Neural crest cell (in vitro differentiated cells): ENCODE results near the gene IL22. TPM values are rescaled to one million over a fixed set of nuclear protein-coding genes. Genes with fewer than 3 reads are reported as not detected.

ENCODE experiments used
- DNase-seq: peaks from one replicate; pipeline ENCODE4 v3.0.0; 2021; ENCODE audit warnings: low read depth, mixed read lengths, low spot score
- H3K27ac Mint-ChIP-seq: one replicate; pipeline ENCODE4 v1.8.0; 2021; ENCODE audit warnings: mild to moderate bottlenecking, mixed read lengths; ENCODE audit not compliant: unreplicated experiment
- H3K27me3 Mint-ChIP-seq: 2 replicates; pipeline ENCODE4 v1.8.0; 2021; ENCODE audit warnings: low read depth, mild to moderate bottlenecking, mixed read lengths
- H3K36me3 Mint-ChIP-seq: 2 replicates; pipeline ENCODE4 v1.8.0; 2021; ENCODE audit warnings: low read depth, mild to moderate bottlenecking, mixed read lengths
- H3K4me1 Mint-ChIP-seq: 2 replicates; pipeline ENCODE4 v1.8.0; 2021; ENCODE audit warnings: mixed read lengths
- H3K4me3 Mint-ChIP-seq: one replicate; pipeline ENCODE4 v1.8.0; 2021; ENCODE audit warnings: mild to moderate bottlenecking, mixed read lengths
- H3K9me3 Mint-ChIP-seq: 2 replicates; pipeline ENCODE4 v1.8.0; 2021; ENCODE audit warnings: mixed read lengths
- CTCF ChIP-seq: fragments of 200-600 bp; sonication (generic); conservative IDR thresholded peaks from 2 replicates; pipeline ENCODE4 v1.5.0; 2021; ENCODE audit warnings: antibody characterized with exemption, mild to moderate bottlenecking
- total RNA-seq: library from RNA; stranded (reverse); gene quantifications from 2 replicates; pipeline ENCODE4 v1.2.1, GENCODE V29; 2021

Gene IL22
- total RNA-seq, 1 donor from 2014 or later: not detected

DNA sequence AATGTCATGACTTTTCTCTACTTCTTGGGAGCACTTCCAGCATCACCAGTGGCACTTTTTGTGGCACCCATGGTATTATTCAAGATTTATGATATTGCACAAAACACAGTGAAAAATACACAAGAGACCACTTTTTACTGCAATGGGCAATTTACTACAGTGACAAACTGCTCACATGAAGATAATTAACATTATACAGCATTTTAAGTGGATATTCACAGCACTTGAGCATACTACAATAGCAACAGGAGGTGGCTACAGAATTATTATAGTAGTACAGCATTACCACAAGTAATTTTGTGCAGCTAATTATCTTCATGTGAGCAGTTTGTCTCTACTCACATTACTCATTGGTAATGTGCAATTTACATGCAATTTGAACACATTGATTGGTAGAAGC lies 46.1 kb downstream of the IL22 start:
- no peak for TF ChIP-seq CTCF
- H3K27ac Mint-ChIP-seq: no peak overlapping the region
- H3K4me1 Mint-ChIP-seq: peaks cover 3% of the 10 kb centered on the region
- no peak overlapping the region for H3K4me3 Mint-ChIP-seq
- no peaks in the 10 kb centered on the region for H3K36me3 Mint-ChIP-seq
- no peaks in the 10 kb centered on the region for H3K27me3 Mint-ChIP-seq
- DNase-seq: no peak
- H3K9me3 Mint-ChIP-seq: peaks cover 3% of the 10 kb centered on the region

GRCh38 chr12:68206446-68206845 lies 47.0 kb downstream of the IL22 start:
- Mint-ChIP-seq H3K27me3 (no peaks in the 10 kb centered on the region), H3K4me3 (no peak overlapping the region), H3K4me1 (peaks cover 3% of the 10 kb centered on the region), H3K9me3 (no peaks in the 10 kb centered on the region), H3K27ac (no peak overlapping the region), H3K36me3 (no peaks in the 10 kb centered on the region)
- no peak for DNase-seq
- no peak for TF ChIP-seq CTCF

DNA sequence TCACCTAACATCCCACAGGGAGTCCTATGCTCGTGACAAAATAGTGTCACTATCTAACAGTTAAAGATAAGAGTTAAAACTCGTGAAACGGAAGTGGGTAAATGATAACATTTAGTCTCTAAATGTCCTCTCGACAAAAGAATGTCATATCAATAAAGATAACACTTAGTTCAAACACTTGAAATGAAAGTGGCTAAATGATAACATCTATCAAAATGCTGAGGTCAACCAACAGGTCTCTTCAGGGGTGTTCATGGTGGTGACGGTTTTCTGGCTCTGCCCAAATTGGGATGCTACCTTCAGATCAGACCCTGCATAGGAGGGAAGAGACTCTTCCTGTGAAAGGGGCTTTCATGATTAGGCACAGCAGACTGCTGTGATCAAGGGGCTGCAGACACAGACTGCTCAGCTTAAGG lies 49.9 kb downstream of the IL22 start:
- DNase-seq: no peak
- Mint-ChIP-seq H3K27ac (no peak overlapping the region), H3K9me3 (no peaks in the 10 kb centered on the region)

GRCh38 chr12:68200854-68201253 lies 52.5 kb downstream of the IL22 start:
- Mint-ChIP-seq H3K4me3 (no peak overlapping the region), H3K4me1 (peaks cover 4% of the 10 kb centered on the region), H3K27me3 (no peaks in the 10 kb centered on the region), H3K36me3 (no peaks in the 10 kb centered on the region), H3K27ac (no peak overlapping the region), H3K9me3 (no peaks in the 10 kb centered on the region)
- no peak for DNase-seq
- TF ChIP-seq CTCF: no peak

More for the DNA sequence above, 49.9 kb downstream of the IL22 start:
- no peak overlapping the region for H3K4me3 Mint-ChIP-seq
- H3K27me3 Mint-ChIP-seq: no peaks in the 10 kb centered on the region
- no peak for TF ChIP-seq CTCF
- H3K4me1 Mint-ChIP-seq: peaks cover 4% of the 10 kb centered on the region
- no peaks in the 10 kb centered on the region for H3K36me3 Mint-ChIP-seq

GRCh38 chr12:68199127-68199526 lies 54.3 kb downstream of the IL22 start:
- H3K4me1 Mint-ChIP-seq: peaks cover 4% of the 10 kb centered on the region
- no peak for TF ChIP-seq CTCF
- no peak overlapping the region for H3K27ac Mint-ChIP-seq
- H3K36me3 Mint-ChIP-seq: no peaks in the 10 kb centered on the region
- H3K4me3 Mint-ChIP-seq: no peak overlapping the region
- no peaks in the 10 kb centered on the region for H3K27me3 Mint-ChIP-seq
- no peaks in the 10 kb centered on the region for H3K9me3 Mint-ChIP-seq
- no peak for DNase-seq

DNA sequence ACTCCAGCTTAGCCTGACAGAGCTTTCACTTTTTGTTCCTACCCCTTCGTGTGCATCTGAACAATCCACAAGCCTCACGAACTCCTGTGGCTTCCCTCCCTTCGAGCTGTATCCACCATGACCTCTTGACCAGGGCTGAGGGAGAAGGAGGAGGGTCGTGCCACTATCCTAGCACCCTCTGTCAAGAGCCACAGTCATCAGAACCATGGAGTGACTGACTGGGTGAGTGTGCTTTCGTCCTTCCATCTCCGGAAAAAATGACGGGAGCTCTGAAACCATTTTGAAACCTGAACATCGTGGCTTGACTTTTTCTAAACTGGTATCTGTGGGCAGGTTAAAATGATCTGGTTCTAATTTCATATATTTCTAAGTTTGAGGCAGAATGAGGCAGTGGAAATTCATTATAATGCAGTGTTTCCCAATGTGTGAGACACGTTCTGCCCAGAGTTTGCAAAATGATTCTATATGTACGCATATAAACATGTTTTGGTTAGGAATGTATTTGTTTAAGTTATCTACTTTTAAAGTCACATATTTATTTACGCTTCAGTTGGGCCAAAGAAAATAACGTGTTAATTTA lies 54.8 kb downstream of the IL22 start:
- Mint-ChIP-seq H3K4me3 (no peak overlapping the region), H3K27me3 (no peaks in the 10 kb centered on the region), H3K36me3 (no peaks in the 10 kb centered on the region), H3K27ac (no peak overlapping the region), H3K4me1 (peaks cover 4% of the 10 kb centered on the region), H3K9me3 (no peaks in the 10 kb centered on the region)
- no peak for DNase-seq
- TF ChIP-seq CTCF: no peak
